ENCODE data around the gene SARDH. TPM values are rescaled to one million over a fixed set of nuclear protein-coding genes. Genes with fewer than 3 reads are reported as not detected.

SARDH gene
- total and polyA plus RNA-seq, 2 donors (not counting 1 experiment from before 2014, with no cell fraction given), result 2.5 to 4.8 TPM

GRCh38 chr9:133633681-133634080 lies 104.5 kb downstream of the SARDH start:
- H3K4me2 ChIP-seq (ENCODE audit: extremely low read depth, insufficient read depth, low read length), result no peak overlapping the region
- no peaks in the 10 kb centered on the region for H4K20me1 ChIP-seq (ENCODE audit: control insufficient read depth, extremely low read depth, insufficient read depth, low read length)
- no peaks in the 10 kb centered on the region for H3K9me3 ChIP-seq (ENCODE audit: control insufficient read depth, insufficient read depth, low read depth, low read length)
- H3K36me3 ChIP-seq (ENCODE audit: control insufficient read depth, insufficient read depth, low read length), result no peaks in the 10 kb centered on the region
- H3K79me2 ChIP-seq (ENCODE audit: control insufficient read depth, insufficient read depth, low read length), result no peaks in the 10 kb centered on the region
- H3K9ac ChIP-seq (ENCODE audit: insufficient read depth, low read length), result no peak overlapping the region
- H3K27ac ChIP-seq (ENCODE audit: insufficient read depth, low read length), result no peak overlapping the region
- H3K4me3 ChIP-seq (replicated peaks in 1 of 4; ENCODE audit: control extremely low read depth in 1 of 4, insufficient read depth in 1 of 4, low read depth in 3 of 4, low read length in 4 of 4), result no peak overlapping the region
- DNase-seq (ENCODE audit: low read depth in 2 of 2), result no peak
- no peaks in the 10 kb centered on the region for H3K27me3 ChIP-seq (ENCODE audit: control insufficient read depth, insufficient read depth, low read length)
- TF ChIP-seq CTCF (conservative IDR thresholded peaks at IDR 0.05 in 1 of 2, IDR thresholded peaks at IDR 0.05 in 1 of 2; ENCODE audit: low read depth in 1 of 2, low read length in 2 of 2) (no peak), EZH2 (IDR thresholded peaks at IDR 0.05; ENCODE audit: low read length, missing control alignments) (no peak)
- H2AFZ ChIP-seq (ENCODE audit: low read length), result no peak overlapping the region
- H3K4me1 ChIP-seq (ENCODE audit: control insufficient read depth, extremely low read depth, insufficient read depth, low read length), result no peaks in the 10 kb centered on the region

GRCh38 chr9:133632806-133633680 lies 105.1 kb downstream of the SARDH start:
- Histone ChIP-seq H2AFZ (ENCODE audit: low read length) (no peak overlapping the region), H3K9me3 (ENCODE audit: control insufficient read depth, insufficient read depth, low read depth, low read length) (no peaks in the 10 kb centered on the region), H4K20me1 (ENCODE audit: control insufficient read depth, extremely low read depth, insufficient read depth, low read length) (no peaks in the 10 kb centered on the region), H3K4me2 (ENCODE audit: extremely low read depth, insufficient read depth, low read length) (no peak overlapping the region), H3K4me3 (replicated peaks in 1 of 4; ENCODE audit: control extremely low read depth in 1 of 4, insufficient read depth in 1 of 4, low read depth in 3 of 4, low read length in 4 of 4) (no peak overlapping the region), H3K79me2 (ENCODE audit: control insufficient read depth, insufficient read depth, low read length) (no peaks in the 10 kb centered on the region), H3K27ac (ENCODE audit: insufficient read depth, low read length) (no peak overlapping the region), H3K36me3 (ENCODE audit: control insufficient read depth, insufficient read depth, low read length) (no peaks in the 10 kb centered on the region), H3K27me3 (ENCODE audit: control insufficient read depth, insufficient read depth, low read length) (peaks cover 4% of the 10 kb centered on the region), H3K9ac (ENCODE audit: insufficient read depth, low read length) (no peak overlapping the region), H3K4me1 (ENCODE audit: control insufficient read depth, extremely low read depth, insufficient read depth, low read length) (no peaks in the 10 kb centered on the region)
- no peak for DNase-seq (ENCODE audit: low read depth in 2 of 2)
- TF ChIP-seq CTCF (conservative IDR thresholded peaks at IDR 0.05 in 1 of 2, IDR thresholded peaks at IDR 0.05 in 1 of 2; ENCODE audit: low read depth in 1 of 2, low read length in 2 of 2) (no peak), EZH2 (IDR thresholded peaks at IDR 0.05; ENCODE audit: low read length, missing control alignments) (no peak)

- Histone ChIP-seq H3K9ac (ENCODE audit: insufficient read depth, low read length) (no peak overlapping the region), H3K27ac (ENCODE audit: insufficient read depth, low read length) (no peak overlapping the region), H4K20me1 (ENCODE audit: control insufficient read depth, extremely low read depth, insufficient read depth, low read length) (no peaks in the 10 kb centered on the region), H3K4me2 (ENCODE audit: extremely low read depth, insufficient read depth, low read length) (no peak overlapping the region), H3K4me3 (replicated peaks in 1 of 4; ENCODE audit: control extremely low read depth in 1 of 4, insufficient read depth in 1 of 4, low read depth in 3 of 4, low read length in 4 of 4) (no peak overlapping the region), H3K79me2 (ENCODE audit: control insufficient read depth, insufficient read depth, low read length) (no peaks in the 10 kb centered on the region), H2AFZ (ENCODE audit: low read length) (no peak overlapping the region), H3K36me3 (ENCODE audit: control insufficient read depth, insufficient read depth, low read length) (no peaks in the 10 kb centered on the region), H3K9me3 (ENCODE audit: control insufficient read depth, insufficient read depth, low read depth, low read length) (no peaks in the 10 kb centered on the region), H3K27me3 (ENCODE audit: control insufficient read depth, insufficient read depth, low read length) (peaks cover 4% of the 10 kb centered on the region), H3K4me1 (ENCODE audit: control insufficient read depth, extremely low read depth, insufficient read depth, low read length) (no peaks in the 10 kb centered on the region)
- DNase-seq (ENCODE audit: low read depth in 2 of 2), result no peak
- no peak for TF ChIP-seq EZH2 (IDR thresholded peaks at IDR 0.05; ENCODE audit: low read length, missing control alignments)
Observed at GRCh38 chr9:133631111-133631510, 107.0 kb downstream of the SARDH start.

Data from fibroblast of lung (primary cell).